ENCODE results near the gene CHRND.

GRCh38 chr2:232543491-232543890 lies 17.5 kb downstream of the CHRND start:
- TF ChIP-seq REST (IDR thresholded peaks at IDR 0.05; ENCODE audit: borderline replicate concordance) (no peak), CTCF (IDR thresholded peaks at IDR 0.05; ENCODE audit: poor library complexity, severe bottlenecking) (no peak)

Measured in neural cell (in vitro differentiated cells).